SKM-1 (cell line): Measurements from ENCODE around the gene PREX1.

Source experiments
- DNase-seq: peaks from one replicate; lab custom pipeline; 2025; ENCODE audit not compliant: unreplicated experiment; lab: John Stamatoyannopoulos, UW

The PREX1 gene

GRCh38 chr20:48597521-48598302 lies 230.1 kb downstream of the PREX1 start:
- no peak for DNase-seq

- no peak for DNase-seq
Observed at GRCh38 chr20:48596334-48596898, 231.4 kb downstream of the PREX1 start.

GRCh38 chr20:48595495-48596333 lies 232.1 kb downstream of the PREX1 start:
- DNase-seq = no peak

GRCh38 chr20:48594533-48594932 lies 233.3 kb downstream of the PREX1 start:
- no peak for DNase-seq

DNA sequence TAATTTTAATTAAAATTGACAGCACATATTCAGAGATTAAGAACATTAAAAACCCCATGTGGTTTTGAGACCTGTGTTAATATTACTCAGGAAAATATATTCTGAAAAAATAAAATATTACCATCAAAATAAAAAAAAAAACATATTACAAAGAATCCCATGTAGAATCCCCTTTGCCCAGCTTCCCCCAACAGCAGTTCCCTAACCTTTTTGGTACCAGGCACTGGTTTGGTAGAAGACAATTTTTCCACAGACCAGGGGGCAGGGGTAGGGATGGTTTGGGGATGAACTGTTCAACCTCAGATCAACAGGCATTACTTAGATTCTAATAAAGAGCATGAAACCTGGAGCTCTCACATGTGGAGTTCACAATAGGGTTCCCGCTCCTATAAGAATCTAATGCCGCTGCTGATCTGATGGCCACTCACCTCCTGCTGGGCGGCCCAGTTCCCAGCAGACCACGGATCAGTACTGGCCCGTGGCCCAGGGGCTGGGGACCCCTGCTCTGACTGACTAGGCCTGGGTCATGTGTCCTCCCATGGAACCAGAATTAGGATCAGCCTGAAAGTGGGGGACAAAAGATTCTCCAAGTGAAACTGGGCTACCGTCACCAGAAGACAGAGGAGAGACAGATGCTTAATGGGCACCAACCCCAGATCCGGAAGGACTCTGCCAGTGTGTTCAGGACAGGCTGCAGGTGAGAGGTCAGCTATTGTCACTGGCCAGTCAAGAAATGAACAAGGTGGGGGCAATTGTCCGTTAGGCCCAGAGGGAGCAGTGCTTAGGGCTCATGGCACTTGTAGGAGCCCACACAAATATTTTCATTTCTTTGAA lies 235.5 kb downstream of the PREX1 start:
- DNase-seq = no peak

GRCh38 chr20:48586730-48587129 lies 241.1 kb downstream of the PREX1 start:
- DNase-seq = no peak

DNA sequence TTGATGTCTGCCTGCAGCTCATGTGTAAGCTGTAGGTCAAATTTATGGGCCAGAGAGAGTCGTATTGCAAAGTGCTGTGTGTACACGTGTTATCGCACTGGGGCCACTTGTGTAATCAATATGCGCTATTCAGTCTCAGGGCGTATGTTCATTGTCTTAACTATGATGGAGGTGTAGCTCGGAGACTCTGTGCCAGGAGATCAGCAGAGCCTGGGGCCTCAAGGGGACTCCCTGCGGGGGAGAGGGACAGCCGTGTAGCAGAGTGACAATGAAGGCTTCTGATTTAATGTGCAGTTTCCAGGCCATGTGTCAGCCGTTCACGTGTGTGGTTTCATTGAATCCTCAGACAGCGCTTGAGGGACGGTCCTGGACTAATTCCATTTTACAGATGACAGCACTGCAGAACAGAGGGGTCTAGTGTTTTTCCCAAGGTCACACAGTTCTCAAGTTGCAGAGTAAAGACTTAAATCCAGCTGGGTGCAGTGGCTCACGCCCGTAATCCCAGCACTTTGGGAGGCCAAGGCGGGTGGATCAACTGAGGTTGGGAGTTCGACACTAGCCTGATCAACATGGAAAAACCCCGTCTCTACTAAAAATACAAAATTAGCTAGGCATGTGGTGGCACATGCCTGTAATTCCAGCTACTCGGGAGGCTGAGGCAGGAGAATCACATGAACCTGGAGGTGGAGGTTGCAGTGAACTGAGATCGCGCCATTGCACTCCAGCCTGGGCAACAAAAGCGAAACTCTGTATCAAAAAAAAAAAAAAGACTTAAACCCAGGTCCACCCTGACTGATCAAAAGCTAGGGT lies 242.5 kb downstream of the PREX1 start:
- DNase-seq = no peak

DNA sequence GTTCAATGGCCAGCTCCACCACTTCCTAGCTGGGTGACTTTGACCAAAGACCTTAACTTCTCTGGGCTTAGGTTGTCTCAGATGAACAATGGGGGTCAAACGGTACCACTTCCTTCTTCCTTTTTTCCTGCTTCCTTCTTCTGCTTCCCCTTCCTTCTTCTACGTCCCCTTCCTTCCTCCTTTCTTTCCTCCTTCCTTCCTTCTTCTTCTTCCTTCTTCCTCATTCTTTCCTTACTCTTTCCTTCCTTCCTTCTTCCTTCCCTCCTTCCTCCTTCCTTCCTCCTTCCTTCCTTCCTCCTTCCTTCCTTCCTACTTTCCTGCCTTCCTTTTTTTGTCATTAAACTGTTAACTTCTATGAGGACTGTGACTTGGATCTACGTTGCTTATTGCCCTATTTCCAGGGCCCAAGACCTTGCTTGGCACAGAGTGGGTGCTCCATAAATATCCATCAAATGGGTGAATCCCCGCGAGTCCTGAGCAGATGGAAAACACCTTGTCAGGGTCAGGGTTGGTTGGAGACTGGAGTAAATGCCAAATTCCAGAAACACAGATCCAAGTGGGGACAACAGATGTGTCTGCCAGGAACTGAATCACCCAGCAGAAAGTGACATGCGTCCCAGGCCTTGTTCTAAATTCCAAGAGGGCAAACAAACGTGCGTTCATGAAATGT lies 243.3 kb downstream of the PREX1 start:
- DNase-seq = no peak

GRCh38 chr20:48583801-48584200 lies 244.0 kb downstream of the PREX1 start:
- no peak for DNase-seq

GRCh38 chr20:48583171-48583570 lies 244.6 kb downstream of the PREX1 start:
- DNase-seq = no peak

- no peak for DNase-seq
Observed at GRCh38 chr20:48582673-48582985, 245.2 kb downstream of the PREX1 start.

DNA sequence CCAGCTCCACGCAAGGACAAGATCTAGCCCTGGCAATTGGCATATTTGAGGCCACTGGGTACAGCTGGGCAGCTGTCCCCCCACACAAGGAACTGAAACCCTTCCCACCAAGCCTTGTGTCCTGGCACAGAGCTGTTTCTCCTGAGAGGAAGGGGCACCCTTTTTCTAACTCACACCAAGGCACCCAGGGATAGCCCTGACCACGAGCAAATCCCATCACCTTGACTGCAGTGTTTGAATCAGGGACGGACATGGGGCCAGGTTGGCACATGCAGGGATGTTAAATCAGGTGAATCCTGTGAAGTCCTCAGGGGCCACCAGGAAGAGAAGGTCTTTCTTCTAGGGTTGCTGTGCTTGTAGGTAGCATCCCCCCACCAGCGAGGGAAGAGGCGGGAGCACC lies 246.6 kb downstream of the PREX1 start:
- no peak for DNase-seq

DNA sequence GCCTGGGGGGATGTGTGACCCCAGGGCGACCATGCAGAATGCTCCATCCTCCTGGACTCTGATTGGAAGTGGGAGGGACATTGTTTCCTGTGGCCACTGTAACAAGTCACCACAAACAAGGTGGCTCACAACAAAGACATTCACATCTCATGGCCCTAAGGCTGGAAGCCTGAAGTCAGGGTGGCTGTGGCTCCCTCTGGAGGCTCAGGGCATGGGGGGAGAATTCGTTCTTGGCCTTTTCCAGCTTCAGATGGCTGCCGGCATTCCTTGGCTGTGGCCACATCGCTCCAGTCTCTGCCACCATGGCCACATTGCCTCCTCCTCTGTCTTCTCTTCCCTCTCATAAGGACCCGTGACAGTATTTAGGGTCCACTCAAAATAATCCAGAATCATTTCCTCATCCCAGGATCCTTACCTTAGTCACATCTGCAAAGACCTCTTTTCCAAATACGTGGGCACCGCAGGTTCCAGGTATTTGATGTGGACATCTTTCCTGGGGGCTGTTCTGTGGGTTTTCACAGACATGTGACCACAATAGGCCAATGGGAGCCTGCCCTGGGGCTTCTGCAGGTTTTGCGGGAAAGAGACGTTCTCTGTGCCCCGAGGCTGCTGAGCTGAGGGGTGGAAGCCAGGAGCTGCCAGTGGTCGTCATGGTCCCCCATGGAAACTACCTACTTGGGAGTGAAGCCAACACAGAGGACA lies 249.3 kb downstream of the PREX1 start:
- DNase-seq = no peak

- DNase-seq = no peak
Observed at GRCh38 chr20:48577557-48577956, 250.2 kb downstream of the PREX1 start.

GRCh38 chr20:48574383-48574782 lies 253.4 kb downstream of the PREX1 start:
- DNase-seq = no peak
